Dendritic cell treated with granulocyte-macrophage colony-stimulating factor and Interleukin-4, amounts not matched to agents 40 ng/mL and 50 ng/mL, for 4 days (primary cell): ENCODE measurements around the gene BRSK1.

Experiments
- H3K27ac Mint-ChIP-seq: one replicate; pipeline ENCODE4 v1.8.0; 2022; ENCODE audit warnings: mild to moderate bottlenecking, mixed read lengths
- H3K27me3 Mint-ChIP-seq: one replicate; pipeline ENCODE4 v1.8.0; 2022; ENCODE audit warnings: mild to moderate bottlenecking, mixed read lengths
- H3K36me3 Mint-ChIP-seq: one replicate; pipeline ENCODE4 v1.8.0; 2022; ENCODE audit warnings: low read depth, mixed read lengths
- H3K4me1 Mint-ChIP-seq: one replicate; pipeline ENCODE4 v1.8.0; 2022; ENCODE audit warnings: low read depth, mixed read lengths
- H3K4me3 Mint-ChIP-seq: one replicate; pipeline ENCODE4 v1.8.0; 2022; ENCODE audit warnings: mild to moderate bottlenecking, moderate library complexity, mixed read lengths
- H3K9me3 Mint-ChIP-seq: one replicate; pipeline ENCODE4 v1.8.0; 2022; ENCODE audit warnings: mixed read lengths
- intact Hi-C: fragments of 100-400 bp; cut with micrococcal nuclease; formaldehyde crosslinking; loops from one replicate; pipeline ENCODE4 v1.15.0; 2022

BRSK1 gene

GRCh38 chr19:55299991-55300390 lies 16.2 kb downstream of the BRSK1 start:
- intact Hi-C loops = loop anchor here (10.0 kb wide), 1 partner anchor 155 kb away; the partner anchor contains the start of gene TNNT1
- peaks cover 13% of the 10 kb centered on the region for H3K4me1 Mint-ChIP-seq
- no peak overlapping the region for H3K4me3 Mint-ChIP-seq

GRCh38 chr19:55300886-55301458 lies 17.2 kb downstream of the BRSK1 start:
- Mint-ChIP-seq H3K4me3 (peak overlapping the region; percentile 70), H3K36me3 (no peaks in the 10 kb centered on the region), H3K9me3 (no peaks in the 10 kb centered on the region), H3K27me3 (peaks cover 21% of the 10 kb centered on the region), H3K4me1 (peaks cover 14% of the 10 kb centered on the region), H3K27ac (no peak overlapping the region)
- intact Hi-C loops = no loop called here

More at GRCh38 chr19:55299991-55300390, 16.2 kb downstream of the BRSK1 start:
- Mint-ChIP-seq H3K27me3 (peaks cover 21% of the 10 kb centered on the region), H3K9me3 (no peaks in the 10 kb centered on the region), H3K27ac (no peak overlapping the region), H3K36me3 (no peaks in the 10 kb centered on the region)

GRCh38 chr19:55301459-55302317 lies 17.9 kb downstream of the BRSK1 start:
- Mint-ChIP-seq H3K9me3 (no peaks in the 10 kb centered on the region), H3K4me1 (peaks cover 21% of the 10 kb centered on the region), H3K27me3 (peaks cover 21% of the 10 kb centered on the region), H3K36me3 (no peaks in the 10 kb centered on the region), H3K4me3 (peak overlapping the region; percentile 70), H3K27ac (no peak overlapping the region)
- intact Hi-C loops = no loop called here

GRCh38 chr19:55302318-55302703 lies 18.5 kb downstream of the BRSK1 start:
- Mint-ChIP-seq H3K36me3 (no peaks in the 10 kb centered on the region), H3K4me1 (peaks cover 21% of the 10 kb centered on the region), H3K9me3 (no peaks in the 10 kb centered on the region), H3K4me3 (no peak overlapping the region), H3K27ac (no peak overlapping the region), H3K27me3 (peaks cover 18% of the 10 kb centered on the region)
- intact Hi-C loops = no loop called here

GRCh38 chr19:55303477-55303876 lies 19.7 kb downstream of the BRSK1 start:
- intact Hi-C loops = no loop called here
- Mint-ChIP-seq H3K27me3 (peaks cover 15% of the 10 kb centered on the region), H3K36me3 (no peaks in the 10 kb centered on the region), H3K4me1 (peaks cover 21% of the 10 kb centered on the region), H3K27ac (no peak overlapping the region), H3K4me3 (no peak overlapping the region), H3K9me3 (no peaks in the 10 kb centered on the region)

GRCh38 chr19:55304279-55304978 lies 20.6 kb downstream of the BRSK1 start:
- Mint-ChIP-seq H3K4me1 (peaks cover 21% of the 10 kb centered on the region), H3K4me3 (no peak overlapping the region), H3K27me3 (peaks cover 11% of the 10 kb centered on the region)

GRCh38 chr19:55304980-55305379 lies 21.2 kb downstream of the BRSK1 start:
- H3K36me3 Mint-ChIP-seq = no peaks in the 10 kb centered on the region
- intact Hi-C loops = loop anchor here (2.0 kb wide), 1 partner anchor 34 kb away; the partner anchor contains the start of gene KMT5C
- no peak overlapping the region for H3K4me3 Mint-ChIP-seq
- H3K4me1 Mint-ChIP-seq = peaks cover 21% of the 10 kb centered on the region
- peaks cover 6% of the 10 kb centered on the region for H3K27me3 Mint-ChIP-seq
- no peak overlapping the region for H3K27ac Mint-ChIP-seq
- no peaks in the 10 kb centered on the region for H3K9me3 Mint-ChIP-seq

More at GRCh38 chr19:55304279-55304978, 20.6 kb downstream of the BRSK1 start:
- Mint-ChIP-seq H3K9me3 (no peaks in the 10 kb centered on the region), H3K27ac (no peak overlapping the region), H3K36me3 (no peaks in the 10 kb centered on the region)
- intact Hi-C loops = loop anchor here (2.0 kb wide), 1 partner anchor 34 kb away; the partner anchor contains the start of gene KMT5C

- intact Hi-C loops = loop anchor here (2.0 kb wide), 1 partner anchor 33 kb away; the partner anchor contains the start of gene KMT5C
Observed at GRCh38 chr19:55305491-55305890, 21.7 kb downstream of the BRSK1 start.

GRCh38 chr19:55305983-55306562 lies 22.3 kb downstream of the BRSK1 start:
- no peaks in the 10 kb centered on the region for H3K9me3 Mint-ChIP-seq
- H3K27me3 Mint-ChIP-seq = peaks cover under 1% of the 10 kb centered on the region
- H3K4me1 Mint-ChIP-seq = peaks cover 21% of the 10 kb centered on the region
- H3K36me3 Mint-ChIP-seq = no peaks in the 10 kb centered on the region
- no peak overlapping the region for H3K4me3 Mint-ChIP-seq
- no peak overlapping the region for H3K27ac Mint-ChIP-seq
- intact Hi-C loops = loop anchor here (2.0 kb wide), 1 partner anchor 33 kb away; the partner anchor contains the start of gene KMT5C

More at GRCh38 chr19:55305491-55305890, 21.7 kb downstream of the BRSK1 start:
- H3K9me3 Mint-ChIP-seq = no peaks in the 10 kb centered on the region
- peaks cover 4% of the 10 kb centered on the region for H3K27me3 Mint-ChIP-seq
- no peaks in the 10 kb centered on the region for H3K36me3 Mint-ChIP-seq
- no peak overlapping the region for H3K4me3 Mint-ChIP-seq
- H3K4me1 Mint-ChIP-seq = peaks cover 21% of the 10 kb centered on the region
- no peak overlapping the region for H3K27ac Mint-ChIP-seq

GRCh38 chr19:55306712-55307111 lies 22.9 kb downstream of the BRSK1 start:
- Mint-ChIP-seq H3K4me3 (no peak overlapping the region), H3K36me3 (peaks cover 5% of the 10 kb centered on the region), H3K27ac (no peak overlapping the region), H3K4me1 (peaks cover 15% of the 10 kb centered on the region), H3K27me3 (no peaks in the 10 kb centered on the region), H3K9me3 (no peaks in the 10 kb centered on the region)
- intact Hi-C loops = no loop called here

- Mint-ChIP-seq H3K36me3 (peaks cover 21% of the 10 kb centered on the region), H3K27me3 (no peaks in the 10 kb centered on the region), H3K4me1 (peaks cover 10% of the 10 kb centered on the region), H3K9me3 (no peaks in the 10 kb centered on the region), H3K4me3 (no peak overlapping the region), H3K27ac (no peak overlapping the region)
- intact Hi-C loops = no loop called here
Observed at GRCh38 chr19:55308281-55308680, 24.5 kb downstream of the BRSK1 start.

- Mint-ChIP-seq H3K36me3 (peaks cover 32% of the 10 kb centered on the region), H3K27me3 (no peaks in the 10 kb centered on the region), H3K27ac (no peak overlapping the region), H3K4me1 (peaks cover 19% of the 10 kb centered on the region), H3K4me3 (no peak overlapping the region), H3K9me3 (no peaks in the 10 kb centered on the region)
- intact Hi-C loops = no loop called here
Observed at GRCh38 chr19:55309448-55309847, 25.7 kb downstream of the BRSK1 start.

- no peak overlapping the region for H3K4me3 Mint-ChIP-seq
- no peak overlapping the region for H3K27ac Mint-ChIP-seq
Observed at GRCh38 chr19:55310498-55310897, 26.7 kb downstream of the BRSK1 start.

More at GRCh38 chr19:55310498-55310897, 26.7 kb downstream of the BRSK1 start:
- intact Hi-C loops = no loop called here
- peaks cover 20% of the 10 kb centered on the region for H3K4me1 Mint-ChIP-seq
- H3K9me3 Mint-ChIP-seq = no peaks in the 10 kb centered on the region
- H3K27me3 Mint-ChIP-seq = no peaks in the 10 kb centered on the region
- peaks cover 43% of the 10 kb centered on the region for H3K36me3 Mint-ChIP-seq
